Naive B cell (primary cell): ENCODE measurements around the gene PPM1M. TPM values are rescaled to one million over a fixed set of nuclear protein-coding genes. Genes with fewer than 3 reads are reported as not detected.

Experiments
- ATAC-seq, 2 donors: fragments of 150-1000 bp; cut with Tn5 transposase; 2 replicates each; pipeline ENCODE4 v1.10.0; 2021; ENCODE audit warnings: low read depth in 2 of 2, mild to moderate bottlenecking in 2 of 2, moderate library complexity in 2 of 2
- DNase-seq: peaks from one replicate; pipeline ENCODE4 v3.0.0; 2022
- H3K27ac Mint-ChIP-seq, 6 donors: one replicate each; pipeline ENCODE4 v1.8.0; 2020 to 2022; ENCODE audit warnings: mild to moderate bottlenecking in 6 of 6, mixed read lengths in 6 of 6, moderate library complexity in 5 of 6, inconsistent platforms in 2 of 6
- H3K27me3 Mint-ChIP-seq, 3 donors: one replicate each; pipeline ENCODE4 v1.8.0; 2021 to 2022; ENCODE audit warnings: mixed read lengths in 3 of 3, mild to moderate bottlenecking in 1 of 3
- H3K36me3 Mint-ChIP-seq, 2 donors: one replicate each; pipeline ENCODE4 v1.8.0; 2020 to 2022; ENCODE audit warnings: mixed read lengths in 2 of 2, inconsistent platforms in 1 of 2, mild to moderate bottlenecking in 1 of 2
- H3K4me1 Mint-ChIP-seq, 3 donors: one replicate each; pipeline ENCODE4 v1.8.0; 2020 to 2022; ENCODE audit warnings: mixed read lengths in 3 of 3, inconsistent platforms in 1 of 3, mild to moderate bottlenecking in 1 of 3, moderate library complexity in 1 of 3
- H3K4me3 Mint-ChIP-seq, 8 donors: one replicate each; pipeline ENCODE4 v1.8.0; 2020 to 2022; ENCODE audit warnings: mild to moderate bottlenecking in 8 of 8, mixed read lengths in 8 of 8, moderate library complexity in 8 of 8, inconsistent platforms in 2 of 8
- H3K9me3 Mint-ChIP-seq, 7 donors: one replicate each; pipeline ENCODE4 v1.8.0; 2020 to 2022; ENCODE audit warnings: mixed read lengths in 7 of 7, mild to moderate bottlenecking in 5 of 7, inconsistent platforms in 2 of 7, moderate library complexity in 1 of 7
- polyA plus RNA-seq, 6 donors: library from polyadenylated mRNA; unstranded; fragments of 300-500 nt; fragmentation: Illumina TruSeq; gene quantifications; one replicate each; pipeline ENCODE4 v1.2.3, GENCODE V29; 2021; ENCODE audit warnings: low read depth in 6 of 6

Gene PPM1M
- polyA plus RNA-seq, 6 donors from 2014 or later, result 16.8 to 38.5 (median 21.4) TPM

GRCh38 chr3:52248816-52249547 is 3.4 kb downstream of the PPM1M start:
- Mint-ChIP-seq H3K9me3 (no peaks in the 10 kb centered on the region), H3K36me3 (no peaks in the 10 kb centered on the region), H3K4me3 (peak overlapping the region in 2 of 8 donors; percentile 10 to 21), H3K27me3 (no peaks in the 10 kb centered on the region), H3K27ac (peak overlapping the region in 4 of 6 donors; percentile 39 to 88 (median 78)), H3K4me1 (peaks cover 46 to 78% (median 66%) of the 10 kb centered on the region in 3 donors)
- DNase-seq (no peak), ATAC-seq (no peak)

- peak overlapping the region; percentile 43 to 90 (median 78) for H3K27ac Mint-ChIP-seq
- H3K9me3 Mint-ChIP-seq, result no peaks in the 10 kb centered on the region
- H3K4me3 Mint-ChIP-seq, result peak overlapping the region in 1 of 8 donors; percentile 9
- H3K27me3 Mint-ChIP-seq, result no peaks in the 10 kb centered on the region
- no peak for DNase-seq
- H3K36me3 Mint-ChIP-seq, result no peaks in the 10 kb centered on the region
- no peak for ATAC-seq
- peaks cover 44 to 75% (median 66%) of the 10 kb centered on the region in 3 donors for H3K4me1 Mint-ChIP-seq
Measured at GRCh38 chr3:52249683-52250082, 4.1 kb downstream of the PPM1M start.

- Mint-ChIP-seq H3K27me3 (no peaks in the 10 kb centered on the region), H3K9me3 (no peaks in the 10 kb centered on the region), H3K4me1 (peaks cover 40 to 70% (median 64%) of the 10 kb centered on the region in 3 donors), H3K4me3 (peak overlapping the region in 1 of 8 donors; percentile 27), H3K36me3 (no peaks in the 10 kb centered on the region), H3K27ac (peak overlapping the region; percentile 43 to 90 (median 80))
- ATAC-seq, result no peak
- DNase-seq, result no peak
Measured at GRCh38 chr3:52250122-52250521, 4.6 kb downstream of the PPM1M start.

- Mint-ChIP-seq H3K27ac (peak overlapping the region; percentile 82 to 98 (median 98)), H3K4me3 (peak overlapping the region; percentile 70 to 92 (median 82))
Measured at GRCh38 chr3:52253314-52254304, 8.1 kb downstream of the PPM1M start.

GRCh38 chr3:52254608-52255007 is 9.0 kb downstream of the PPM1M start:
- Mint-ChIP-seq H3K36me3 (peaks cover 8 to 10% of the 10 kb centered on the region in 2 donors), H3K27me3 (no peaks in the 10 kb centered on the region), H3K4me1 (peaks cover 20 to 46% (median 32%) of the 10 kb centered on the region in 3 donors), H3K4me3 (no peak overlapping the region), H3K27ac (peak overlapping the region in 5 of 6 donors; percentile 51 to 98 (median 90)), H3K9me3 (no peaks in the 10 kb centered on the region)
- ATAC-seq (no peak), DNase-seq (no peak)

More at GRCh38 chr3:52253314-52254304, 8.1 kb downstream of the PPM1M start:
- H3K4me1 Mint-ChIP-seq, result peaks cover 22 to 46% (median 40%) of the 10 kb centered on the region in 3 donors
- H3K9me3 Mint-ChIP-seq, result no peaks in the 10 kb centered on the region
- DNase-seq (peak; percentile 90), ATAC-seq (peak; percentile 96 to 98)
- peaks cover 8 to 10% of the 10 kb centered on the region in 2 donors for H3K36me3 Mint-ChIP-seq
- no peaks in the 10 kb centered on the region for H3K27me3 Mint-ChIP-seq

GRCh38 chr3:52256159-52256558 is 10.6 kb downstream of the PPM1M start:
- Mint-ChIP-seq H3K4me1 (peaks cover 16 to 39% (median 25%) of the 10 kb centered on the region in 3 donors), H3K4me3 (no peak overlapping the region), H3K27me3 (no peaks in the 10 kb centered on the region), H3K36me3 (peaks cover 8 to 12% of the 10 kb centered on the region in 2 donors), H3K9me3 (no peaks in the 10 kb centered on the region), H3K27ac (peak overlapping the region in 1 of 6 donors; percentile 37)
- DNase-seq (no peak), ATAC-seq (no peak)

GRCh38 chr3:52256622-52257021 is 11.1 kb downstream of the PPM1M start:
- no peak overlapping the region for H3K4me3 Mint-ChIP-seq
- ATAC-seq (no peak), DNase-seq (no peak)
- no peaks in the 10 kb centered on the region for H3K9me3 Mint-ChIP-seq
- peaks cover 16 to 41% (median 25%) of the 10 kb centered on the region in 3 donors for H3K4me1 Mint-ChIP-seq
- H3K27ac Mint-ChIP-seq, result peak overlapping the region in 2 of 6 donors; percentile 16 to 47
- no peaks in the 10 kb centered on the region for H3K27me3 Mint-ChIP-seq
- H3K36me3 Mint-ChIP-seq, result peaks cover 8 to 17% of the 10 kb centered on the region in 2 donors

- H3K36me3 Mint-ChIP-seq, result peaks cover 10 to 21% of the 10 kb centered on the region in 2 donors
- DNase-seq (no peak), ATAC-seq (no peak)
- peaks cover 19 to 41% (median 25%) of the 10 kb centered on the region in 3 donors for H3K4me1 Mint-ChIP-seq
- no peaks in the 10 kb centered on the region for H3K27me3 Mint-ChIP-seq
- no peaks in the 10 kb centered on the region for H3K9me3 Mint-ChIP-seq
- H3K4me3 Mint-ChIP-seq, result no peak overlapping the region
- H3K27ac Mint-ChIP-seq, result peak overlapping the region in 1 of 6 donors; percentile 57
Measured at GRCh38 chr3:52257911-52258310, 12.4 kb downstream of the PPM1M start.

GRCh38 chr3:52259035-52259434 is 13.5 kb downstream of the PPM1M start:
- peaks cover 21 to 22% of the 10 kb centered on the region in 2 donors for H3K36me3 Mint-ChIP-seq
- no peaks in the 10 kb centered on the region for H3K27me3 Mint-ChIP-seq
- peak overlapping the region in 1 of 6 donors; percentile 88 for H3K27ac Mint-ChIP-seq
- H3K9me3 Mint-ChIP-seq, result no peaks in the 10 kb centered on the region
- DNase-seq, result no peak
- no peak for ATAC-seq
- H3K4me3 Mint-ChIP-seq, result no peak overlapping the region
- peaks cover 16 to 41% (median 25%) of the 10 kb centered on the region in 3 donors for H3K4me1 Mint-ChIP-seq

GRCh38 chr3:52259448-52259847 is 13.9 kb downstream of the PPM1M start:
- H3K9me3 Mint-ChIP-seq, result no peaks in the 10 kb centered on the region
- peak overlapping the region in 1 of 6 donors; percentile 6 for H3K27ac Mint-ChIP-seq
- H3K27me3 Mint-ChIP-seq, result no peaks in the 10 kb centered on the region
- peaks cover 19 to 41% (median 28%) of the 10 kb centered on the region in 3 donors for H3K4me1 Mint-ChIP-seq
- no peak overlapping the region for H3K4me3 Mint-ChIP-seq
- DNase-seq (no peak), ATAC-seq (no peak)
- peaks cover 26% of the 10 kb centered on the region in 2 donors for H3K36me3 Mint-ChIP-seq

- H3K4me3 Mint-ChIP-seq, result peak overlapping the region in 7 of 8 donors; percentile 9 to 80 (median 47)
- peak; percentile 43 to 64 for ATAC-seq
Measured at GRCh38 chr3:52262447-52262846, 16.9 kb downstream of the PPM1M start.

GRCh38 chr3:52265387-52265786 is 19.8 kb downstream of the PPM1M start:
- Mint-ChIP-seq H3K4me1 (peaks cover 27 to 54% (median 41%) of the 10 kb centered on the region in 3 donors), H3K27ac (peak overlapping the region in 1 of 6 donors; percentile 47), H3K36me3 (peaks cover 26 to 36% of the 10 kb centered on the region in 2 donors), H3K27me3 (no peaks in the 10 kb centered on the region), H3K9me3 (no peaks in the 10 kb centered on the region), H3K4me3 (no peak overlapping the region)
- DNase-seq (no peak), ATAC-seq (no peak)

More at GRCh38 chr3:52262447-52262846, 16.9 kb downstream of the PPM1M start:
- Mint-ChIP-seq H3K27me3 (no peaks in the 10 kb centered on the region), H3K36me3 (peaks cover 29% of the 10 kb centered on the region in 2 donors), H3K9me3 (no peaks in the 10 kb centered on the region), H3K27ac (peak overlapping the region in 5 of 6 donors; percentile 36 to 78 (median 49)), H3K4me1 (peaks cover 22 to 35% (median 30%) of the 10 kb centered on the region in 3 donors)
- DNase-seq, result no peak

- no peaks in the 10 kb centered on the region for H3K9me3 Mint-ChIP-seq
- DNase-seq (no peak), ATAC-seq (no peak)
- peak overlapping the region in 1 of 8 donors; percentile 5 for H3K4me3 Mint-ChIP-seq
- peaks cover 16 to 32% of the 10 kb centered on the region in 2 donors for H3K36me3 Mint-ChIP-seq
- peak overlapping the region in 3 of 6 donors; percentile 44 to 93 (median 92) for H3K27ac Mint-ChIP-seq
- no peaks in the 10 kb centered on the region for H3K27me3 Mint-ChIP-seq
- H3K4me1 Mint-ChIP-seq, result peaks cover 37 to 63% (median 50%) of the 10 kb centered on the region in 3 donors
Measured at GRCh38 chr3:52268036-52268435, 22.5 kb downstream of the PPM1M start.
